NCI-H2107 treated with DMSO at 0.1 percent for 48 hours (cell line): ENCODE results near the gene TMEM273.

Experiments
- DNase-seq: peaks from one replicate; lab custom pipeline; 2025; ENCODE audit not compliant: unreplicated experiment; lab: John Stamatoyannopoulos, UW

TMEM273 gene

DNA sequence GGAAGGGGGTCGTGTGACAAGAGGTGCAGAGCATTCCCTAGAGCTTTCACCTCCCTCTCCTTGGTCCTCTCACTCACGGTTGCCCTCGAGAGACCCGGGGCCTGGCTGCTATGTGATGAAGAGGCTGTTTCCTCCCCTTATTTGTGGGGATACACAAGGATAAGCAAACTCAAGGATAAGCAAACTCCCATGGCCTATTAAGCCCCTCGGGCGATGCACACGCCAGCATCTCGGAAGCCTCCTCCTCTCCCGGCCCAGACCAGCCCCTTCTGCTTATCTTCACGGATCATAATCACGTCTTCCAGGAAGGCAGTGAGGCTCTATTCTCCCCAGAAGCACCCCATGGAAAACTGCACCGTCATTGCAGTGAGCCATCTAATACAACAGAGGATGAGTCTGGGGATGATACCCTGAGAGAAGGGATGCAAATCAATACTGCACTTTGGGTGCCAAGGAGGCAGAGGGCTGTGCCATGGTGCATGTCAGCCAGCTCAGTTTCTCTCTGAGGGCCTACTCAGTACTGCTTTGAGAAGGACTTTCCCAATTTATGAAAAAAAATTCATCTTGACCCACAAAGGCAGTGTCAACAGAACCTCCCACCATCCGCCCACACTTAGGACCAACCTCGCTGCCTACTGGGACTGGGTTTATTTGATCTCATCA, 22.2 kb downstream of the TMEM273 start:
- DNase-seq = no peak

DNA sequence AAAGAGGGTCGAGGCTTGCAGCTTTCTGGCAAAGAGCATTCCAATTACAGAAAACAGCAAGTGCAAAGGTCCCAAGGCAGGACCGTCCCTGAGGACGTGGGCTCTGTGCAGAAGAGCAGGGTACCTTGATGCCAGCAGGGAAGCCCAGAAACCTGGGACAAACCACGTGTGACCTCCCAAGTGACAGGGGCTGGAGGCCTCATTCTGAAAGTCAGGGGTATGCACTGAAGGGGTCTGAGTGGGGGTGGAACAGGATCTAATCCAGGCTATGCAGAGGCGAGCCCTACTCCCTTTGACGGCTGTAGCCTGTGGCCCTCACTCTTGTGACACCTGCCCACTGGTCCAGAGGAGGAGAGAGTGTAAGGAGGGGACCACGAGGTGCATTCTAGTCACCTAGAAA, 22.9 kb downstream of the TMEM273 start:
- no peak for DNase-seq

GRCh38 chr10:49164559-49165188, 23.5 kb downstream of the TMEM273 start:
- no peak for DNase-seq

GRCh38 chr10:49163741-49164140, 24.4 kb downstream of the TMEM273 start:
- DNase-seq = no peak

GRCh38 chr10:49162761-49163310, 25.4 kb downstream of the TMEM273 start:
- DNase-seq = no peak

- DNase-seq = no peak
Measured at GRCh38 chr10:49162063-49162462, 26.1 kb downstream of the TMEM273 start.

DNA sequence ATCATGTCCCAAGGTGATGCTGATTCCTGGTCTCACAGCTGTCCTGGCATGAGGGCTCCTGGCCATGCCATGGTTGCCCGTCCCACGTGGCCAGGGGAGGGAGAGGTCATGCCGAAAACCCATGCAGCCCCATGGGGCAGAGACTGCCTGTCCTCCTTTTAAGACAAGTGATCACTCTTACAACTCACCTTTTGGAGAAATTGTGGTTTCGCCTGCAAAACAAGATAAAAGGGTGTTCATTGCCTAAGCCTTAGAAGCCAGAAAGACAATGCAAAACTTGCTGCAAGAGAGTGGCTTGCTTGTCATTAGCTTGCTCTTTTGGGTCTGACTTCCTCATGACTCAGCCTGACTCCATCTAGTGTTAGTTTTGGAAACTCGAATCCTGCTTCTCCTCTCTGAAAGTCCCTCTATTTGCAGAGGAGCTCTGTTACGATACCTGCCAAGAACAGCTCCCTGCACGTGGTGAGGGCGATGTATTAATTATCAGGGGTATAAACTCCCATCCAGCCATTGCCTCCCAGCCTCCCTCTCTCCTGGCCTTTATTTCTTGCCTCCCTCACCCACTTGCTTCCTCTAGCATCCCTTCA, 26.7 kb downstream of the TMEM273 start:
- DNase-seq = no peak

GRCh38 chr10:49160814-49161213, 27.4 kb downstream of the TMEM273 start:
- no peak for DNase-seq

GRCh38 chr10:49160110-49160509, 28.1 kb downstream of the TMEM273 start:
- no peak for DNase-seq

GRCh38 chr10:49158915-49159314, 29.3 kb downstream of the TMEM273 start:
- DNase-seq = no peak

- DNase-seq = no peak
Measured at GRCh38 chr10:49158404-49158803, 29.8 kb downstream of the TMEM273 start.

GRCh38 chr10:49157229-49157628, 31.0 kb downstream of the TMEM273 start:
- DNase-seq = no peak

DNA sequence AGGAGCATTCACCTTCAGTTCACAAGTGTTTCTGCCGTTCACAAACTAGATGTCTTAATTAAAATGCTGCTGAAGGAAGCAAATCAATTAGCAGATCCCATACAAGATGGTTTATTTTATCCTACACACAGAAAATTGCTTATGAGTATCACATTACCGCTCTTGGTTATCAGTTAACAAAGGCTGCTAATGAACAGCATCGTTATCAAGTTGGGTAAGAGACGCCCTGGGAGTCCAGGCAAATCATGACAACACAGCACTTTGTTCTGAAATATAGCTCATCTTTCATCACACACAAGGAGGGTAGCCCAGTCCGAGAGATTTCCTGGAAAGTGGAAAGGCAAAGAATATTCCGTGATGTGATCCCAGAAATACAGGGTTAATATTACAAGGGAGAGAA, 33.5 kb downstream of the TMEM273 start:
- DNase-seq = no peak

DNA sequence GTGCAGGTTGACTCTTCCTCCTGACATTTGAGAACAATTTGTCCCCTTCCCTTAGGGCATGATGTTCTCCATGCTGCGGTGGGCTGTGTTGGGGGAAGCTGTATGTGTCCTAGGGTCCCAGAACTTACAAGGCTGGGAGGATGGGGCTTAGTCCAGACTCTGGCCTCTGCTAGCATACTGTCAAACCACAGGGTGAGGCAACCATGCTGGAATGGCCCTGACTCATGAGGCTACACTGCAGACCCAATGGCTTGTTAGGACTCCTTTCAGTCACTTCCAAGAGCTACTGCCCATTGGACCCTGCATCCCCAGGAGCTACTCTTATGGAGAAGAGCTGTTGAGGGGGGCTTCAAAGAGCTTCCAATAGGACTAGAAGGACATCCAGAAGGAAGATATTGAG, 34.2 kb downstream of the TMEM273 start:
- no peak for DNase-seq

GRCh38 chr10:49153115-49153514, 35.1 kb downstream of the TMEM273 start:
- DNase-seq = no peak

DNA sequence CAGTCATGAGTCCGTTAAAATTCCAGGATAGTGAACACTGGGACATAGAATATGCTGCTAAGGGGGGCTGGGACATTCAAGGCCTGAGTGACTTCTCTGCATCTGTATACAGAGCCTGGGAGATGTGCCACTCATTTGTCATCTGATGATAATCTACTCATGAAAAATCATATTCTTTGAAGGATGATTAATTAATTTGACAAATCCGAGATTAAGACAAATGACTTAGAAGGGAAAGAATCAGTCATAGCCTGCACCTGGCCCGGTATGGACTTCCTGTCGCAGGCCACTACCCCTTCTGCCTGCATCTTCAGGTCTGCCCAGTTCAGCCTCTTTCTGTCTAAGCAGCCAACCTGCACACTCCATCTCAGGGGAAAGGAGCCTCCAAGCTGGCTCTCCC, 35.5 kb downstream of the TMEM273 start:
- no peak for DNase-seq

- no peak for DNase-seq
Measured at GRCh38 chr10:49152037-49152436, 36.2 kb downstream of the TMEM273 start.

GRCh38 chr10:49151481-49151880, 36.7 kb downstream of the TMEM273 start:
- DNase-seq = no peak

DNA sequence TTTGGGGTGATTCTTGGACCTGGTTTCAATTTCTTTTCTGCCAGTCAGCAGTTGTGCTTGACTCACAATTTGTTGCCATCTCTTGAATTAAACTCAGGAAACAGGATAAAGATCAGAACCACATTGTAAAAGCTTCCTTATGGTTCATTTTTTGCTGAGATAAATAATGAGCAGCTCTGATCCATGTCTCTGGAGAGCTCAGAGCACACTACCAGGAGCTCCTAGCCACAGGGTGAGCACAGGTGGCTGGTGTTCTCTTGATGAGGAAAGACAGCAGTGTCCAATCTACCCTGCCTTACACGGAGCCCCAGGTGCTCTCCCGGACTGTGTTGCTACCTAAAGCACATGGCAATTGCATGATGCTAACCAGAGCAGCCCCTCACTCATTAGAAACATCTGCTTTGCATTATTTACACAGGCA, 37.2 kb downstream of the TMEM273 start:
- DNase-seq = no peak

GRCh38 chr10:49150426-49150825, 37.8 kb downstream of the TMEM273 start:
- DNase-seq = no peak

DNA sequence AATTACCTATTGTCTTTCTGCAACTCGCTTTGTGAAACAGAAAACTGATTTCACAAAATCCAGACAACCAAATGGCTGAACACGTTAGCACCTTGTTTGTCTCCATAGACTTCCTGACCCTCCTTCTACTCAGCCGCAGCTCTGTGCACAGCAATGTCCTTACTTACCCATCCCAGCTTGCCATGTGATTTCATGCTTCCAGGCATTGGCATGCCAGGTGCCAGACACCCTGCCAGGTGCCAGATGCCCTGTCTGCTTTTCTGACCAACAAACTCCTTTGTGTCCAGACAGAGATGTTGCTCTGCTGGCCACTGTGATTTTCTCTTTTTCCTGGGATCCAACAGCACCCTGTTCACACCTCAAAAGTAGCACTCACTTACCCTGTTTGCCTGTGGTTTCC, 38.3 kb downstream of the TMEM273 start:
- DNase-seq = no peak

- DNase-seq = no peak
Measured at GRCh38 chr10:49144058-49144720, 44.0 kb downstream of the TMEM273 start.
